HCT116 (cell line): ENCODE results near the gene BMAL1. TPM values are rescaled to one million over a fixed set of nuclear protein-coding genes. Genes with fewer than 3 reads are reported as not detected.

Experiments
- ATAC-seq: fragments of 200-7000 bp; cut with Tn5 transposase; 2 replicates; pipeline ENCODE4 v1.9.1; 2020; ENCODE audit warnings: mild to moderate bottlenecking, moderate library complexity
- BruUV-seq: library from RNA; stranded (reverse); fragments of 400-500 nt; replicated peaks from 2 replicates; lab custom pipeline; 2021; lab: Mats Ljungman, UMichigan
- CTCF ChIA-PET: fragments of 300-600 bp; sonication (Branson Sonifier 250); formaldehyde crosslinking; loops from one replicate; lab custom pipeline; 2021; ENCODE audit warnings: antibody characterized with exemption; lab: Charles Lee
- POLR2A ChIA-PET: fragments of 300-600, 350-600 bp; sonication (Branson Sonifier 250); formaldehyde crosslinking; loops from one replicate; lab custom pipeline; 2021; ENCODE audit warnings: antibody characterized with exemption; lab: Charles Lee
- RAD21 ChIA-PET, 2 experiments: fragments of 300-600 bp; sonication (Branson Sonifier 250); formaldehyde crosslinking; loops; one replicate each; lab custom pipeline; 2023; ENCODE audit warnings: low total read pairs in 2 of 2; ENCODE audit not compliant: uncharacterized antibody in 2 of 2, unreplicated experiment in 2 of 2, low non-redundant PET in 1 of 2; lab: Charles Lee
- DNase-seq: peaks from one replicate; pipeline ENCODE4 v3.0.0-alpha.2; 2010; ENCODE audit warnings: low read depth, low spot score
- H2AFZ ChIP-seq: fragments of 200-600 bp; shearing (Covaris generic), sonication (generic); 2 replicates; pipeline ENCODE4 v1.6.1; 2017; ENCODE audit warnings: low read depth, mixed run types, mixed read lengths, antibody characterized with exemption, low read length; ENCODE audit not compliant: poor library complexity, severe bottlenecking
- H3K27ac ChIP-seq: 2 replicates; pipeline ENCODE4 v1.5.1; 2012; ENCODE audit warnings: low read depth, low read length
- H3K27me3 ChIP-seq: fragments of 200-600 bp; sonication (generic); 2 replicates; pipeline ENCODE4 v1.6.1; 2016; ENCODE audit warnings: mixed run types, low read length, mixed read lengths; ENCODE audit not compliant: insufficient read depth
- H3K36me3 ChIP-seq, 2 experiments: fragments of 200-500 bp in 1 of 2; fragments of 200-600 bp in 1 of 2; sonication (Bioruptor generic) in 1 of 2; sonication (generic) in 1 of 2; 2 replicates each; pipeline versions ENCODE4 v1.5.1 to v1.6.1; 2014 to 2016; ENCODE audit warnings: low read length in 2 of 2, inconsistent platforms in 1 of 2, mixed read lengths in 1 of 2, mixed run types in 1 of 2; ENCODE audit not compliant: insufficient read depth in 2 of 2, control insufficient read depth in 1 of 2
- H3K4me1 ChIP-seq, 2 experiments: fragments of 200-600 bp in 1 of 2; sonication (generic) in 1 of 2; 2 replicates each; pipeline versions ENCODE4 v1.5.1 to v1.6.1; 2012 to 2017; ENCODE audit warnings: low read length in 2 of 2, inconsistent platforms in 1 of 2, mild to moderate bottlenecking in 1 of 2, mixed read lengths in 1 of 2, mixed run types in 1 of 2, moderate library complexity in 1 of 2; ENCODE audit not compliant: insufficient read depth in 2 of 2, control insufficient read depth in 1 of 2
- H3K4me2 ChIP-seq: fragments of 200-600 bp; sonication (generic); 2 replicates; pipeline ENCODE4 v1.6.1; 2017; ENCODE audit warnings: mixed run types, low read length, mixed read lengths
- H3K4me3 ChIP-seq, 2 experiments: fragments of 200-600 bp in 1 of 2; sonication (generic) in 1 of 2; replicated peaks in 1 of 2; 2 replicates each; pipeline ENCODE4 v1.5.1; 2011 to 2016; ENCODE audit warnings: low read length in 2 of 2, control low read depth in 1 of 2, low read depth in 1 of 2, mild to moderate bottlenecking in 1 of 2, mixed read lengths in 1 of 2, mixed run types in 1 of 2
- H3K79me2 ChIP-seq: fragments of 200-600 bp; sonication (generic); 2 replicates; pipeline ENCODE4 v1.6.1; 2017; ENCODE audit warnings: mild to moderate bottlenecking, mixed run types, low read length, moderate library complexity, mixed read lengths; ENCODE audit not compliant: insufficient read depth
- H3K9ac ChIP-seq: fragments of 200-600 bp; sonication (generic); 2 replicates; pipeline ENCODE4 v1.6.1; 2016; ENCODE audit warnings: low read length, mixed read lengths
- H3K9me2 ChIP-seq: fragments of 200-600 bp; sonication (generic), shearing (Covaris generic); 2 replicates; pipeline ENCODE4 v1.6.1; 2017; ENCODE audit warnings: mixed run types, mild to moderate bottlenecking, moderate library complexity; ENCODE audit not compliant: insufficient read depth
- H3K9me3 ChIP-seq, 2 experiments: fragments of 200-500 bp in 1 of 2; fragments of 200-600 bp in 1 of 2; sonication (Bioruptor generic) in 1 of 2; sonication (generic) in 1 of 2; 2 replicates each; pipeline ENCODE4 v1.6.1; 2014 to 2017; ENCODE audit warnings: low read length in 2 of 2, mixed read lengths in 2 of 2, inconsistent platforms in 1 of 2, low read depth in 1 of 2, mild to moderate bottlenecking in 1 of 2, mixed run types in 1 of 2, moderate library complexity in 1 of 2; ENCODE audit not compliant: control insufficient read depth in 1 of 2, insufficient read depth in 1 of 2
- H4K20me1 ChIP-seq: fragments of 200-600 bp; sonication (generic), shearing (Covaris generic); 2 replicates; pipeline ENCODE4 v1.6.1; 2017; ENCODE audit warnings: mixed run types, mild to moderate bottlenecking, moderate library complexity; ENCODE audit not compliant: insufficient read depth
- FOSL1 ChIP-seq: IDR thresholded peaks from 2 replicates; pipeline ENCODE4 v1.6.1; 2012; ENCODE audit warnings: low read depth
- JUND ChIP-seq: IDR thresholded peaks from 2 replicates; pipeline ENCODE4 v1.6.1; 2012
- RAD21 ChIP-seq: IDR thresholded peaks from 2 replicates; pipeline ENCODE4 v1.6.1; 2012; ENCODE audit warnings: low read depth, mild to moderate bottlenecking
- SIN3A ChIP-seq: IDR thresholded peaks from 2 replicates; pipeline ENCODE4 v1.6.1; 2012; ENCODE audit warnings: low read depth
- SRF ChIP-seq: IDR thresholded peaks from 2 replicates; pipeline ENCODE4 v1.6.1; 2012; ENCODE audit warnings: low read depth
- ZFX ChIP-seq: fragments of 450-650 bp; IDR thresholded peaks from 2 replicates; pipeline ENCODE4 v1.6.1; 2017
- intact Hi-C: fragments of 100-400 bp; cut with micrococcal nuclease; formaldehyde crosslinking; loops from 2 replicates; pipeline ENCODE4 v1.10.0; 2022
- total RNA-seq: library from RNA; stranded (reverse); gene quantifications from one replicate; pipeline ENCODE4 v1.2.1, GENCODE V29; 2021; ENCODE audit not compliant: unreplicated experiment
- TF ChIP-seq, protein P1 (sequence below), 3 experiments: fragments of 200-600 bp in 1 of 3; sonication (generic) in 1 of 3; IDR thresholded peaks in 2 of 3; conservative IDR thresholded peaks in 1 of 3; 2 replicates each; pipeline ENCODE4 v1.5.1; 2012 to 2017; ENCODE audit warnings: low read depth in 2 of 3, low read length in 2 of 3, antibody characterized with exemption in 1 of 3, borderline replicate concordance in 1 of 3, control low read depth in 1 of 3, mild to moderate bottlenecking in 1 of 3, mixed read lengths in 1 of 3, mixed run types in 1 of 3, moderate library complexity in 1 of 3; ENCODE audit not compliant: insufficient read depth in 1 of 3
- TF ChIP-seq, protein P2 (sequence below): IDR thresholded peaks from 2 replicates; pipeline ENCODE4 v1.6.1; 2011; ENCODE audit warnings: mild to moderate bottlenecking, low read length, moderate library complexity; ENCODE audit not compliant: insufficient replicate concordance; ENCODE audit errors: extremely low read depth

Gene BMAL1
- total RNA-seq, 1 experiment from 2014 or later: 17.6 TPM

DNA sequence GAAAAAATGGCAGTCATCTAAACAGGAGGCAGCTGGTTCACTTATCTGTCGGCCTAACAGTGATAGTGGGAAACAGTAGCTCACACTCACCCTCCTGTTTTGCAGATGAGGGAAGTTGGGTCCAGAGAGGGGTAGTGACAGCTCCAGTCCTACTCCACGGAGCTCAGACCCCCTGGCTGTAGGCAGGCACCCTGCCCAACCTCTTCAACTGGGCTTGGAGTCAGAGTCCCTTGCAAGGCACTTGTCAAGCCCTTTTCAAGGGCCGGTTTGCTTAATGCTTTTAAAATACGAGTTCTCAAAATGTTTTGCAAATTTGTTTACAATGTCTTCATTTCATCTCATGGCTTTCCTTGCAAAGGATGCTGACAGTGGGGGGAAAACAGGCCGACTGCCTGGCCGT is 75.1 kb downstream of the BMAL1 start (continued):
- TF ChIP-seq, protein P1, sequence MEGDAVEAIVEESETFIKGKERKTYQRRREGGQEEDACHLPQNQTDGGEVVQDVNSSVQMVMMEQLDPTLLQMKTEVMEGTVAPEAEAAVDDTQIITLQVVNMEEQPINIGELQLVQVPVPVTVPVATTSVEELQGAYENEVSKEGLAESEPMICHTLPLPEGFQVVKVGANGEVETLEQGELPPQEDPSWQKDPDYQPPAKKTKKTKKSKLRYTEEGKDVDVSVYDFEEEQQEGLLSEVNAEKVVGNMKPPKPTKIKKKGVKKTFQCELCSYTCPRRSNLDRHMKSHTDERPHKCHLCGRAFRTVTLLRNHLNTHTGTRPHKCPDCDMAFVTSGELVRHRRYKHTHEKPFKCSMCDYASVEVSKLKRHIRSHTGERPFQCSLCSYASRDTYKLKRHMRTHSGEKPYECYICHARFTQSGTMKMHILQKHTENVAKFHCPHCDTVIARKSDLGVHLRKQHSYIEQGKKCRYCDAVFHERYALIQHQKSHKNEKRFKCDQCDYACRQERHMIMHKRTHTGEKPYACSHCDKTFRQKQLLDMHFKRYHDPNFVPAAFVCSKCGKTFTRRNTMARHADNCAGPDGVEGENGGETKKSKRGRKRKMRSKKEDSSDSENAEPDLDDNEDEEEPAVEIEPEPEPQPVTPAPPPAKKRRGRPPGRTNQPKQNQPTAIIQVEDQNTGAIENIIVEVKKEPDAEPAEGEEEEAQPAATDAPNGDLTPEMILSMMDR (IDR thresholded peaks at IDR 0.05 in 2 of 3, conservative IDR thresholded peaks at IDR 0.05 in 1 of 3; ENCODE audit: borderline replicate concordance in 1 of 3, insufficient read depth in 1 of 3, low read depth in 2 of 3, low read length in 2 of 3): no peak
- TF ChIP-seq SRF: no peak

DNA sequence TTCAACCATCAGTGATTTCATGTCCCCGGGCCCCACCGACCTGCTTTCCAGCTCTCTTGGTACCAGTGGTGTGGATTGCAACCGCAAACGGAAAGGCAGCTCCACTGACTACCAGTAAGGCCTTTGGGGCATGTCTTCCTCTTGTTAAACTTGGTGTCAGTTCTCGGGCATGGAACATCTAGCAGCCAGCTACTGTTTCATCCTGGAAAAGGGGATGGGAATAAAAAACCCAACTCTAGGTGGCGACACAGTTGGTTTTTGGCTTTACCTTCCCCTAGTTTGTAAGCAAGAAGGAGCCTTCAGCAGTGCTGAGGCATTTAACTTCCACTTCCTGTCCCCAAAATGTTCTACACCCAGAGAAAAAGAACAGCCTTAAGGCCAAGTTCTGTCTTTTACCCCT is 76.7 kb downstream of the BMAL1 start:
- ATAC-seq (peak; percentile 87), DNase-seq (no peak)
- H3K4me2 ChIP-seq: no peak overlapping the region
- no peak overlapping the region for H3K4me3 ChIP-seq
- H3K36me3 ChIP-seq: no peaks in the 10 kb centered on the region
- no peaks in the 10 kb centered on the region for H4K20me1 ChIP-seq
- H3K9ac ChIP-seq: no peak overlapping the region
- no peak overlapping the region for H3K27ac ChIP-seq
- H2AFZ ChIP-seq: no peak overlapping the region
- H3K9me2 ChIP-seq: no peaks in the 10 kb centered on the region
- CTCF ChIA-PET: interaction anchor here (0.7 to 1.6 kb wide), 11 partner anchors 9 to 144 kb away, joined by 3 to 7 read pairs (median 5); no protein-coding TSS in a partner anchor
- no peaks in the 10 kb centered on the region for H3K79me2 ChIP-seq
- H3K4me1 ChIP-seq: peaks cover 0 to 7% of the 10 kb centered on the region in 2 experiments; a peak in 1 of 4 replicates
- RAD21 ChIA-PET: no interaction called here
- H3K27me3 ChIP-seq: no peaks in the 10 kb centered on the region
- TF ChIP-seq FOSL1 (no peak), JUND (no peak), ZFX (no peak), SIN3A (no peak), RAD21 (peak; percentile 59)
- TF ChIP-seq, protein P2, sequence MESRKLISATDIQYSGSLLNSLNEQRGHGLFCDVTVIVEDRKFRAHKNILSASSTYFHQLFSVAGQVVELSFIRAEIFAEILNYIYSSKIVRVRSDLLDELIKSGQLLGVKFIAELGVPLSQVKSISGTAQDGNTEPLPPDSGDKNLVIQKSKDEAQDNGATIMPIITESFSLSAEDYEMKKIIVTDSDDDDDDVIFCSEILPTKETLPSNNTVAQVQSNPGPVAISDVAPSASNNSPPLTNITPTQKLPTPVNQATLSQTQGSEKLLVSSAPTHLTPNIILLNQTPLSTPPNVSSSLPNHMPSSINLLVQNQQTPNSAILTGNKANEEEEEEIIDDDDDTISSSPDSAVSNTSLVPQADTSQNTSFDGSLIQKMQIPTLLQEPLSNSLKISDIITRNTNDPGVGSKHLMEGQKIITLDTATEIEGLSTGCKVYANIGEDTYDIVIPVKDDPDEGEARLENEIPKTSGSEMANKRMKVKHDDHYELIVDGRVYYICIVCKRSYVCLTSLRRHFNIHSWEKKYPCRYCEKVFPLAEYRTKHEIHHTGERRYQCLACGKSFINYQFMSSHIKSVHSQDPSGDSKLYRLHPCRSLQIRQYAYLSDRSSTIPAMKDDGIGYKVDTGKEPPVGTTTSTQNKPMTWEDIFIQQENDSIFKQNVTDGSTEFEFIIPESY: no peak
- TF ChIP-seq, protein P1 (IDR thresholded peaks at IDR 0.05 in 2 of 3, conservative IDR thresholded peaks at IDR 0.05 in 1 of 3; ENCODE audit: borderline replicate concordance in 1 of 3, insufficient read depth in 1 of 3, low read depth in 2 of 3, low read length in 2 of 3): peak; percentile 33 to 58 (median 57); a peak in 5 of 6 replicates
- BruUV-seq: no TSS peak
- intact Hi-C loops: loop anchor here (10.0 kb wide), 1 partner anchor 890 kb away; no protein-coding TSS in a partner anchor
- POLR2A ChIA-PET: no interaction called here
- H3K9me3 ChIP-seq: no peaks in the 10 kb centered on the region
